Measurements from ENCODE around the gene TRMT10B.
"Not testable (repeated sequence)": the region's sequence is repeated elsewhere in the genome, so short reads cannot be mapped to it uniquely, and the experiment has no call there.

The TRMT10B gene

GRCh38 chr9:37751186-37751585, 2.4 kb upstream of the TRMT10B start:
- no peak for DNase-seq (ENCODE audit: low read depth in 4 of 4, low spot score in 1 of 4)

DNA sequence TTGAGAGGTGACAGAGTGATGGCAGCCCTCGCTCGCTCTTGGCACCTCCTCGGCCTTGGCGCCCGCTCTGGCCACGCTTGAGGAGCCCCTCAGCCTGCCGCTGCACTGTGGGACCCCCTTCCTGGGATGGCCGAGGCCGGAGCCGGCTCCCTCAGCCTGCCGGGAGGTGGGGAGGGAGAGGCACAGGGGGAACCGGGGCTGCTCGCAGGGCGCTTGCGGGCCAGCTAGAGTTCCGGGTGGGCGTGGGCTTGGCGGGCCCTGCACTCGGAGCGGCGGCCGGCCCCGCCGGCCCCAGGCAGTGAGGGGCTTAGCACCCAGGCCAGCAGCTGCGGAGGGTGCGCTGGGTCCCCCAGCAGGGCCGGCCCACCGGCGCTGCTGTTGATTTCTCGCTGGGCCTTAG, 1.9 kb upstream of the TRMT10B start:
- DNase-seq (ENCODE audit: low read depth in 4 of 4, low spot score in 1 of 4): not testable (repeated sequence)

GRCh38 chr9:37752112-37752511, 1.5 kb upstream of the TRMT10B start:
- DNase-seq (ENCODE audit: low read depth in 4 of 4, low spot score in 1 of 4): not testable (repeated sequence)

DNA sequence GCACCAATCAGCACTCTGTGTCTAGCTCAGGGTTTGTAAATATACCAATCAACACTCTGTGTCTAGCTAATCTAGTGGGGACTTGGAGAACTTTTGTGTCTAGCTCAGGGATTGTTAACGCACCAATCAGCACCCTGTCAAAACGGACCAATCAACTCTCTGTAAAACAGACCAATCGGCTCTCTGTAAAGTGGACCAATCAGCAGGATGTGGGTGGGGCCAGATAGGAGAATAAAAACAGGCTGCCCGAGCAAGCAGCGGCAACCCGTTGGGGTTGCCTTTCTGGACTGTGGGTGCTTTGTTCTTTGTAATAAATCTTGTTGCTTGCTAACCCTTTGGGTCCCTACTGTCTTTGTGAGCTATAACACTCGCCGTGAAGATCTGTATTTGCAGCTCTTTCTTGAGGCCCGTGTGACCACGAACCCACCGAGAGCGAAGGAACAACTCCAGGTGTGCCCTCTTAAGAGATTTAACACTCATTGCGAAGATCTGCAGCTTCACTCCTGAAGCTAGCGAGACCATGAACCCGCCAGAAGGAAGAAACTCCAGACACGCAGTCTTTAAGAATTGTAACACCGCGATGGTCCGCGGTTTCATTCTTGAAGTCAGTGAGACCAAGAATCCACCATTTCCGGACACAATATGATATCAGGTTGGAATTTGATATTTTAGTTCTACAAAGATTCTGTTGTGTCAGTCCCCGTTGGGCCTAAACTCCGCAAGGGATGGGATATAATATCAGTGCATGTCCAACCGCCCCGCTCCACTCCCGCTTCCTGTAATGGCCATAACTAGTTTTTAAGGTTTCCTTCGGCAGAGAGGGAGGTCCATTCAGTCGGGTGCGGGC, 740 bp upstream of the TRMT10B start:
- no peak for DNase-seq (ENCODE audit: low read depth in 4 of 4, low spot score in 1 of 4)

DNA sequence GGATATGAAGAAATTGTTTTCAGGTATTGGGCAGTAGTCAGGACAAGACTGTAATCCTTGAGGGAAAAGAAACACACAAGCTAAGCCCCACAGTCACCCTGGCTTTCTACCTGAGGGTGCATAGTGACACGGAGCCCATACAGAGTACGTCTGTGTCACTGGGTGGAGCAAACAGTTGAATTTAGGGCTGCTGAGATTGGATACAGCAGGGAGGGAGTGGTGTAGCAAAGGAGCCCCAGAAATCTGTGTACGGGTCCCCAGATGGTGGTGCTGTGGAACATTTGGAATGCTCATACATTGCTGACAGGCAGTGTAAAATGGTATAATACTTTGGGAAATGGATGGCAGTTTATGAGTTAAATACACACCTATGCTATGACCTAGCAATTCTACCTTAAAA, 5.1 kb downstream of the TRMT10B start:
- DNase-seq (ENCODE audit: low read depth in 4 of 4, low spot score in 1 of 4): no peak

DNA sequence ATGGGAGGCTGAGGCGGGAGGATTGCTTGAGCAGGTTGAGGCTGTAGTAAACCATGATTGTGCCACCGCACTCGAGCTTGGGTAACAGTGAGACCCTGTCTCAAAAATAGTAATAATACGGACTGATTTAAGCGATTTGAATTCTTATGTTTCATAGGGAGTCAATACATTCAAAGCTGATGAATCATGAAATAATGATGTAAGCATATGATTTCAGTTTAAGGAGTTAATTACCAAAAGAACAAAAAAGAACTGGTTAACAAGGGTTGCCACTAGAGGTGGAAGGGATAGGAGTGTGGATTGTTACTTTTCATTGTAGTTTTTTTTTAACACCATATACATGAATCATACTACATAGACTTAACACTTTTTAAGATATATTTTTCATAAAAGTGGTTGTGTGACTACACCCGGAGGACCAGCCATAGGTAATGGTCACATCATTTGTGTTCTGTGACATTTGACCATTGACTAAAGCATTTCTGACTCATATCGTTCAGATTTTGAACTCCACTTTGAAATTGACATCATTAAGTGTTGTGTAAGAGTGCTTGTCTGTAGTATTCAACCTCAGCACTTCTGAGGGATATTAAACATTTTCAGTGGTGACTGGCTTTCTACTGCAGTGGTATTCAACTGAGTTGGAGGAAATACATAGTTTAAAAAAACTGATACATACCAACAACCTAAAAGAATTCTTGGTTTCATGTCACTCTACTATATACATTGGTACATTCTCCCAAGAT, 7.0 kb downstream of the TRMT10B start:
- no peak for DNase-seq (ENCODE audit: low read depth in 4 of 4, low spot score in 1 of 4)

GRCh38 chr9:37761511-37761910, 7.9 kb downstream of the TRMT10B start:
- no peak for DNase-seq (ENCODE audit: low read depth in 4 of 4, low spot score in 1 of 4)

DNA sequence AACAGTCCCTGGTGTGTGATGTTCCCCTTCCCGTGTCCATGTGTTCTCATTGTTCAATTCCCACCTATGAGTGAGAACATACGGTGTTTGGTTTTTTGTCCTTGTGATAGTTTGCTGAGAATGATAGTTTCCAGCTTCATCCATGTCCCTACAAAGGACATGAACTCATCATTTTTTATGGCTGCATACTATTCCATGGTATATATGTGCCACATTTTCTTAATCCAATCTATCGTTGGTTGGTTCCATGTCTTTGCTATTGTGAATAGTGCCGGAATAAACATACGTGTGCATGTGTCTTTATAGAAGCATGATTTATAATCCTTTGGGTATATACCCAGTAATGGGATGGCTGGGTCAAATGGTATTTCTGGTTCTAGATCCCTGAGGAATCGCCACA, 11.7 kb downstream of the TRMT10B start:
- DNase-seq (ENCODE audit: low read depth in 4 of 4, low spot score in 1 of 4): not testable (repeated sequence)

GRCh38 chr9:37769306-37769705, 15.7 kb downstream of the TRMT10B start:
- DNase-seq (ENCODE audit: low read depth in 4 of 4, low spot score in 1 of 4): no peak

DNA sequence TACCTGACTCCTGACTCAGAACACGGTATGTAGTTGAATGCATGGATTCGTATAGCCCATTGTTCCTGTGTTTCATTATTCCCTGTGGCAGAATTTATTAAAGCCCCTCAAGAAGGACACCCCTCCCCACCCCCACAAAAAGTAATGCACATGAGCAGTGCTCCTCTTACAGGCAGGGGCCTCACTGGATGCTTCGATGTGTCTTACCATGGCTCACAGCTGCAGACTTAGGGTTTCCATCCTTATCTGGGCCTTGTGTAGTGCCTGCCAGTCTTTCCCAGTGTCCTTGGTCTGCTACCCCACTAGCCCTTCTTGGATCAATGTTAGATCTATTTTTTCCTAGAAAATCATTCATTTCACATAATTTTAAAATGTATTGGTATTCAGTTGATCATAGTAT, 16.4 kb downstream of the TRMT10B start:
- no peak for DNase-seq (ENCODE audit: low read depth in 4 of 4, low spot score in 1 of 4)

DNA sequence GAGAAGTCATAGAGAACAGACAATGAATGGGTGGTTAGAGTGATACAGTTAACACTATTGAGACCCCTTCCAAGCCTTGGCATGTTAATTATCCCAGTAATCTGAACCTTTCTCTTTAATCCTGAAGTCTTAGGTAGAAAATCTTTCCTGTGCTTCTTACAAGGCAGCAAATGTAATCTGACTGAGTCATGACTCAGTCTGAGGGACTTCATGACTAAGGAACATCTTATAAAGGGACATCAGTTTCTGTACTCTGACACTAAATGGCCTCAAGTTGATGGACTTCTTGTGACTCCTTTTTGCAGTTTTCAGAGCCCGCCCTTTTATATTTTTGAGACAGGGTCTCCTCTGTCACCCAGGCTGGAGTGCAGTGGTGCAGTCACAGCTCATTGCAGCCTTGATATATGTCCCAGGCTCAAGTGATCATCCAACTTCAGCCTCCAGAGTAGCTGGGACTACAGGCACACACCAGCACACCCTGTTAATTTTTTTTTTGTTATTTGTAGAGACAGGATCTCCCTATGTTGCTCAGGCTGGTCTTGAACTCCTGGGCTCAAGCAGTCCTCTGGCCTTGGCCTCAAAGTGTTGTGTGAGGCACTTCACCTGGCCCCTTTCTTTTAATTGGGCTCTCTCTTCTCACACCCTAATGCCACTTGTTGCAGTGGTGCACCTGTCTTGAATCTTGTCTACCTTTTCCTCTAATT, 21.8 kb downstream of the TRMT10B start:
- no peak for DNase-seq (ENCODE audit: low read depth in 4 of 4, low spot score in 1 of 4)

GRCh38 chr9:37776328-37776727, 22.7 kb downstream of the TRMT10B start:
- DNase-seq (ENCODE audit: low read depth in 4 of 4, low spot score in 1 of 4): no peak

GRCh38 chr9:37778534-37778933, 24.9 kb downstream of the TRMT10B start:
- DNase-seq (ENCODE audit: low read depth in 4 of 4, low spot score in 1 of 4): no peak

GRCh38 chr9:37784291-37784615, 30.6 kb downstream of the TRMT10B start:
- no peak for DNase-seq (ENCODE audit: low read depth in 4 of 4, low spot score in 1 of 4)

DNA sequence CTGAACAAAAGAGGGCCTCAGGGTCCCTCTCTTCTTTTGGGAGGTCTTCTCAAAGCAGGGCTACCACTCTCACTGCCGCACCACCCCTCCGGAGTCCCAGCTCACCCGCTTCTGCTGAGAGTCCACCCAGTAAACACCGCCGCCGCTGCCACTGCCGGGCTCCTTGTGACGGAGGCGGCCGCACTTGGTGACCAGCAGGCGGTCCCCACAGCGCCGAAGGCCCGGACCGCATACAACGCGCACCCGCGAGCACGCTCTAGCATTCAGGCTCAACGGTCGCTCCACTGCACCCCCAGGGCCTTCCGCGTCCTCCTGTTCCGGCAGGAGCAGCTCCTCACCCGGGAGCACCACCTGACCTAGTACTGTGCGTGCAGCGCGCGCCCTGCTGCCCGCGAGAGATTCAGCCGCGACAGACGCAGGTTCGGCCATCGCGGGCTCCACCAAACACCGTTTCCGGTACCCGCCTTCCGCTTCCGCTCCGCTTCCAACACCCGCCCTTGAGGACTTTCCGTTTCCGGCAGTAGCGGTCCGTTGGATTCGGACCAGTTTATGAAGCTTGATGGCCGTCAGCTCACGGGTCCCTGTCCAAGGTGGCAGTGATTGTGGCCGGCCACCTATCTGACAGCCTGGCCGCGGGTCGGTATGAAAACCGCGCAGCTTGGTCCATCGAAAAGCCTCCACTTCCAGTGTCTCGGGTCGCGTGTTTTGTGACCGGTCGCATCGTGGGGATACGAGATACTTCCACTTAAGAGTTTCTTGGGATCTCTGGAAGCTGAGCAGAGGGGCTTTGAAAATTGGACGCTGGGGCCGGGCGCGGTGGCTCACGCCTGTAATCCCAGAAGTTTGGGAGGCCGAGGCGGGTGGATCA, 31.2 kb downstream of the TRMT10B start, which contains the start of gene EXOSC3:
EXOSC3 (minus strand) TSS at position 449 of the 868 bp plus-strand sequence; CDS start at position 429, 20 bp downstream.
- peak; percentile 71 to 84 (median 82) for DNase-seq (ENCODE audit: low read depth in 4 of 4, low spot score in 1 of 4)

DNA sequence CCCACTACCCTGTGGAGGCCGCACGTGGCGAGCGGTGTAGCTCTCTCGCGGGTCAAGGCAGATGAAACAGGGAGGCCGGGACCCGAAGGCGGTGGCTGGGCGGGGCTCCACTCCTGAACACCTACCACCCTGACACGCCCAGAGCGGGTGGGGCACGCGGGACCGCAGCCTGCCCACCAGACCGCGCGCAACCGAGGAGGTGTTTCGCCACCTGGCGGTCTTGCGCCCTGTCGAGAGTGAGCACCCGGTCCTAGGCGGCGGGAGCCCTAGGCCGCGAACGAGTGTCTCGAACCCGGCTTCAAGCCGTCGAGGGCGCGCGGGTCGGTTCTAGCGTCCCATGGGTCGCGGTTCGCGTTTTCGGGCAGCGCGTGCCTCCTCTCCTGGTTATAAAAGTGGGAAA, 33.5 kb downstream of the TRMT10B start:
- no peak for DNase-seq (ENCODE audit: low read depth in 4 of 4, low spot score in 1 of 4)

GRCh38 chr9:37788332-37788731, 34.7 kb downstream of the TRMT10B start:
- no peak for DNase-seq (ENCODE audit: low read depth in 4 of 4, low spot score in 1 of 4)

DNA sequence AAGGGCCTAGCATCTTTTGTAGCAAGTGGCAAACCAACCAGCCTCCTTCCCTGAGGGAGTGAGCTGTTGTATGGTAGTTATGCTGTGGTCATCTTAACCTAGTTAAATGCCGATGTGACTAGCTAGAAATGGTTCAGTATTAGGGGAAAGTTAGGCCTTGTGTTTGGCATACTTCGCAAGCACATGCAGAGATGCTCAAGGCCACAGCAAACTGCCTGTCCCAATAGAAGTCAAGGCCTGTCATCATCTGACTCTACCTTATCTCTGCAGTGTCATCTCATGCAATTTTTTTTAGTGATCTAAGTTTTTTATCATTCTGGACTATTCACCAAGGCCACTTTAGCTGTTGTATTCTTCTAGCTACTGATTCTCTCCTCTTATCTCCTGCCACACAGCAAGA, 36.5 kb downstream of the TRMT10B start:
- no peak for DNase-seq (ENCODE audit: low read depth in 4 of 4, low spot score in 1 of 4)

DNA sequence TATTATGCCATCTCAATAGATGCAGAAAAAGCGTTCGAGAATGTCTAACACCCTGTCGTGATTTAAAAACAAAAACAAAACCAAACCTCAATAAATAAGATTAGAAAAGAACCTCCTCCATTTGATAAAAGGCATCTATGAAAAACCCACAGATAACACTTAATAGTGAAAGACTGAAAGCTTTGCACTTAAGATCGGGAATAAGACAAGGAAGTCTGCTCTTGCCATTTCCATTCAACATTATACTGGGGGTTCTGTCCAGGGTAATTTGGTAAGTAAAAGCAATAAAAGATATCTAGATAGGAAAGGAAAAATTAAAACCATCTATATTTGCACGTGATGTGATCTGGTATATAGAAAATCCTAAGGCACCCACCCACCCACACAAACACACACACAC, 38.5 kb downstream of the TRMT10B start:
- DNase-seq (ENCODE audit: low read depth in 4 of 4, low spot score in 1 of 4): no peak

- no peak for DNase-seq (ENCODE audit: low read depth in 4 of 4, low spot score in 1 of 4)
These were observed 42.6 kb downstream of the TRMT10B start for GRCh38 chr9:37796232-37796631.

GRCh38 chr9:37798677-37799076, 45.1 kb downstream of the TRMT10B start:
- DNase-seq (ENCODE audit: low read depth in 4 of 4, low spot score in 1 of 4): no peak

Measured in stimulated activated CD4-positive, alpha-beta T cell treated with anti-CD3 and anti-CD28 coated beads, Interleukin-1b, Interleukin-23, amount 100 ng/mL, for 24 hours (primary cell).